GM19452 (cell line): ENCODE results near the gene ATOH8.

Experiments
- ATAC-seq: cut with Tn5 transposase; IDR thresholded peaks from one replicate; pipeline ENCODE4 v1.9.1; 2021; ENCODE audit not compliant: unreplicated experiment

Gene ATOH8

GRCh38 chr2:85736456-85737355, 17.1 kb upstream of the ATOH8 start:
- ATAC-seq: no peak

- ATAC-seq: no peak
Observed at GRCh38 chr2:85737481-85737880, 16.3 kb upstream of the ATOH8 start.

GRCh38 chr2:85737961-85738360, 15.8 kb upstream of the ATOH8 start:
- ATAC-seq: no peak

- no peak for ATAC-seq
Observed at GRCh38 chr2:85740193-85740592, 13.6 kb upstream of the ATOH8 start.

GRCh38 chr2:85741211-85741832, 12.5 kb upstream of the ATOH8 start:
- no peak for ATAC-seq

GRCh38 chr2:85741833-85742455, 11.8 kb upstream of the ATOH8 start:
- ATAC-seq: no peak

- ATAC-seq: no peak
Observed at GRCh38 chr2:85743304-85743978, 10.3 kb upstream of the ATOH8 start.

GRCh38 chr2:85744055-85744454, 9.7 kb upstream of the ATOH8 start:
- ATAC-seq: no peak

GRCh38 chr2:85744741-85745601, 8.8 kb upstream of the ATOH8 start:
- ATAC-seq: no peak

- ATAC-seq: no peak
Observed at GRCh38 chr2:85745619-85746018, 8.2 kb upstream of the ATOH8 start.

GRCh38 chr2:85746321-85747004, 7.3 kb upstream of the ATOH8 start:
- ATAC-seq: no peak

GRCh38 chr2:85747441-85747840, 6.3 kb upstream of the ATOH8 start:
- ATAC-seq: no peak

- ATAC-seq: no peak
Observed at GRCh38 chr2:85748039-85748734, 5.6 kb upstream of the ATOH8 start.

GRCh38 chr2:85748985-85749875, 4.6 kb upstream of the ATOH8 start:
- no peak for ATAC-seq

- ATAC-seq: no peak
Observed at GRCh38 chr2:85750587-85751575, 2.9 kb upstream of the ATOH8 start.

GRCh38 chr2:85751627-85752026, 2.2 kb upstream of the ATOH8 start:
- ATAC-seq: no peak

- no peak for ATAC-seq
Observed at GRCh38 chr2:85753035-85753524, 711 bp upstream of the ATOH8 start.
